Measurements from ENCODE around the gene INPP5D.
"Not testable (repeated sequence)": the region's sequence is repeated elsewhere in the genome, so short reads cannot be mapped to it uniquely, and the experiment has no call there.

The INPP5D gene

GRCh38 chr2:233032551-233033320, 27.4 kb upstream of the INPP5D start, which contains the start of gene NEU2:
TSS of gene NEU2 (plus strand) at chr2:233032672. CDS start at chr2:233032672, 0 bp downstream.
- DNase-seq (ENCODE audit: low spot score): no peak

DNA sequence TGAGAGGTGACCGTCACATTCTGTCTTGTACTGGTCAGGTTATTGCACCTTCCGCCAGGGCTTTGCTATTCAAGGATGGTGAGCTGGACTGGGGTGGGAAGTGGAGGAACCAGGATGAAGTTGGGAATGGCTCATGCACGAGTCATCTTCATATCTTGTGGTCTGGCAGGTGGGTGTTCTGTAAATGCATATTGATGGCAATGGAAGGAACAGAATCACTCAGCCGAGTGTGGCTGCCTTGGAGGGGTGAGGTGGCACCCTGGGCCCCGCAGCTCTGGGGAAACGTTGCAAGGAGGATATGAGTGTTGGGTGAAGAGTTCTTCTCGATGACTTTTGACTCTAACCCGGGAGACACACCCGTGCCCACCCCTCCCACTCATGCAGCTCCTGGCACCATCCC, 26.5 kb upstream of the INPP5D start:
- DNase-seq (ENCODE audit: low spot score): no peak

DNA sequence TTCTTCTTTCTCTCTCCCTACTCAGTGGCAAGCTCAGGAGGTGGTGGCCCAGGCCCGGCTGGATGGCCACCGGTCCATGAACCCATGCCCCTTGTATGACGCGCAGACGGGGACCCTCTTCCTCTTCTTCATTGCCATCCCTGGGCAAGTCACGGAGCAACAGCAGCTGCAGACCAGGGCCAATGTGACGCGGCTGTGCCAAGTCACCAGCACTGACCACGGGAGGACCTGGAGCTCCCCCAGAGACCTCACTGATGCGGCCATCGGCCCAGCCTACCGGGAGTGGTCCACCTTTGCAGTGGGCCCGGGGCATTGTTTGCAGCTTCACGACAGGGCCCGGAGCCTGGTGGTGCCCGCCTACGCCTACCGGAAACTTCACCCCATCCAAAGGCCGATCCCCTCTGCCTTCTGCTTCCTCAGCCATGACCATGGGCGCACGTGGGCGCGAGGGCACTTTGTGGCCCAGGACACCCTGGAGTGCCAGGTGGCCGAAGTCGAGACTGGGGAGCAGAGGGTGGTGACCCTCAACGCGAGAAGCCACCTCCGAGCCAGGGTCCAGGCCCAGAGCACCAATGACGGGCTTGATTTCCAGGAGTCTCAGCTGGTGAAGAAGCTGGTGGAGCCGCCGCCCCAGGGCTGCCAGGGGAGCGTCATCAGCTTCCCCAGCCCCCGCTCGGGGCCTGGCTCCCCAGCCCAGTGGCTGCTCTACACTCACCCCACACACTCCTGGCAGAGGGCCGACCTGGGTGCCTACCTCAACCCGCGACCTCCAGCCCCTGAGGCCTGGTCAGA, 25.9 kb upstream of the INPP5D start:
- DNase-seq (ENCODE audit: low spot score): no peak

GRCh38 chr2:233035426-233036161, 24.5 kb upstream of the INPP5D start:
- DNase-seq (ENCODE audit: low spot score): no peak

DNA sequence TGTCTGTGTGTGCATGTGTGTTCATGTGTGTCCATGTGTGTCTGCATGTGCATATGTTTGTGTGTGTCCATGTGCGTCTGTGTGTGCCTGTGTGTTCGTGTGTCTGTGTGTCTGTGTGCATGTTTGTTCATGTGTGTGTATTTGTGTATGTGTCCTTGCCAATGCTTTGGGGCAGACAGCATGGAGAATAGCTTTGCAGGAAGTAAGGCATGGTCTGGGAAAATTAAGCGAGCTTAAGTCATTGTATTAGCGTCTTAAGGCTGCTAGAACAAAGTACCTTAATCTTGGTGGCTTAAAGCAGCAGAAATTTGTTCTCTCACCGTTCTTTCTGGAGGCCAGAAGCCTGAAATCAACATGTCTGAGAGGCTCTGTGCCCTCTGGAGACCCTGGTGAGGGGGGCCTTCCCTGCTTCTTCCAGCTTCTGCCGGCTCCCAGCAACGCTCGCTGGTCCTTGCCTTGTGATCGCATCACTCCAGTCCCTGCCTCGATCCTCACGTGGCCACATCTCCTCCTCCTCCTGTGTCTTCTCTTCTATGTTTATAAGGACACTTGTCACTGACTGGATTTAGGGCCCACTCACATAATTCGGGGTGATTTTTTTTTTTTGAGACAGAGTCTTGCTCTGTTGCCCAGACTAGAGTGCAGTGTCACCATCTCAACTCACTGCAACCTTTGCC, 23.8 kb upstream of the INPP5D start:
- no peak for DNase-seq (ENCODE audit: low spot score)

GRCh38 chr2:233037078-233037477, 23.1 kb upstream of the INPP5D start:
- DNase-seq (ENCODE audit: low spot score): no peak

GRCh38 chr2:233039212-233039845, 20.8 kb upstream of the INPP5D start:
- DNase-seq (ENCODE audit: low spot score): no peak

GRCh38 chr2:233039846-233040530, 20.2 kb upstream of the INPP5D start:
- no peak for DNase-seq (ENCODE audit: low spot score)

- no peak for DNase-seq (ENCODE audit: low spot score)
These were observed 19.6 kb upstream of the INPP5D start for GRCh38 chr2:233040571-233040970.

DNA sequence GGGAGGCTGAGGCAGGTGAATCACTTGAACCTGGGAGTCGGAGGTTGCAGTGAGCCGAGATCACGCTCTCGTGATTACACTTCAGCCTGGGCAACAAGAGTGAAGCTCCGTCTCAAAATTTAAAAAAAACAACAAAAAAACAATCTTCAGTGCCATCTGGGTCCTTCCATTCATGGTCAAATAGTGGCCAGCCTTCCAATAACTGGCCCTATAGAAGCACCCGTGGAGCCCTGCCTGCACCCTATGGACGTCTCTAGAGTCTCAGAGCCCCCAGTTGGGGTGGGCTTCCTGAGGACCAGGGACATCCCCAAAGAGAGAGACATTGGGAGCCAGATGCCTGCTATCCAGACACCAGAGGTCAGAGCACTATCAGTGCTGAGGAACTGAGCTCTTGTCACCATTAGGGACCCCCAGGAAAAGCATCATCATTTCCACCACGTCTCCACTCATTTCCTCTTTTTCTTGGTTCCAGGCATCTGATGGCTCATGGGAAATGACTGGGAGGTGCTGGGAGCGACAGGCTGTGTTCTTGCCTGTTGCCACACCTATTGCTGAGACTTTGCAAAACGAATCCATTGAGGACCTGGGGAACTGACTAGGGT, 18.3 kb upstream of the INPP5D start:
- DNase-seq (ENCODE audit: low spot score): no peak

GRCh38 chr2:233042549-233042948, 17.6 kb upstream of the INPP5D start:
- DNase-seq (ENCODE audit: low spot score): no peak

GRCh38 chr2:233044974-233045605, 15.1 kb upstream of the INPP5D start:
- no peak for DNase-seq (ENCODE audit: low spot score)

DNA sequence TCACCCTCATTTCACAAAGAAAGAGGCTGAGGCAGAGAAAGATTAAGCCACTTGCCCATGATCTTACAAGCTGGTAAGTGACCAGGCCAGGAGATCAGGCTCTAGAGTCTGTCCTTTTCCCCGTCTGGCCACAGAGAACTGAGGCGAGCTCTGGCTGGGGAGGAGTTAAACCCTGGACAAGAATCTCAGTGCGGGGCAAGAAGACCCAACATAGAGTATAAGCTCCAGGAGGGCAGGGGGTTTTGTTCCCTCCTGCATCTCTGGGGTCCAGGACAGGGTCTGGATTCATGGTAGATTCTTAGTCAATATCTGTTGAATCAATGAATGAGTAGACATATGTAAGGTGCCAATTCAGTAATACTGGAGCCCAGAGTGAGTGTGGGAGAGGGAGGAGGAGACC, 12.9 kb upstream of the INPP5D start:
- DNase-seq (ENCODE audit: low spot score): no peak

DNA sequence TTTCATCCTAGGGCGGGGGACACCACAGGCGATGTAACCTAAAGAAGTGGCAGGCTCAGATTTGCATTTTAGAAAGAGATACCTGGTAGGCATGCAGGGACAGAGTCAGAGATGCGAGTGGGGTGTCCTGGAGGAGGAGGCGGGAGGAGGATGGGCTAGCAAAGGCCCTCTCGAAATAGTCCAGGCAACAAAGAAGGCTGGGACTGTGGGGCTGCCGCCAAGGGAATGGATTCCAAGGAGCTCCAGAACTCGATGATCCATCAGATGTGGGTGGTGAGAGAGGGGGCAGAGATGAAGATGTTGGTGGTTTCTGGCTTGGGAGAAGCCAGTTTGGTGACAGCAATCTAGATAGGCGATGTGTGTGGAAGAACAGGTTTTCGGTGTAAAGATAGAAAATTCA, 12.5 kb upstream of the INPP5D start:
- no peak for DNase-seq (ENCODE audit: low spot score)

DNA sequence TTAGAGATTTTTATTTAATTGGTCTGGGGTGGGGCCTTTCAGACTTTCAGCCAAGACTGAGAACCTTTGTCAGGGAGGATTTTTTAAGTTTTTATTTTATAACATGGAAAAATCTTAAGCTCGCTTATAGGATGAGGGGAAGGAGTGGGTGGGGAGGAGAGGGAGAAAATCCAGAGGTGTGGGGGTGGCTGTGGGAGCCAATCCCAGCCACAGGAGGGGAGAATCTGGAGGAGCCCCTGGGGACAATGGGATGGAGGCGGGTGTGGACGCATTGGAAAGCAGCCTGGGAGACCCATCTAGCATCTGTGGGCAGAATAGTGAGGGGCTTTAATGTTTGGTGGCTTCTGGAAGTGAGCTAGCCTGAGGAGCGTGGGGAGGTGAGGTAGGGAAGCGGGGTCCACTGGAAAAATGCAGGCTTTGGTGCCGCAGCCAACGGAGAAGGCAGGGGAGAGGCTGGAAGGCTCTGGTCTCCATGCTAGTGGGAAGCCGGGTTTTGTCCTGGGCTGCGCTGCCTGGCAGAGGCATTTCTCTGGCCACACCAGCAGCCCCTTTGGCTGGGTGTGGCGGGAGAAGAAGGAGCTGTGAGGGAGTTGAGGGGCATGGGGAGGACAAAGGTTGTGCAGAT, 11.5 kb upstream of the INPP5D start:
- DNase-seq (ENCODE audit: low spot score): no peak

GRCh38 chr2:233049194-233049761, 10.9 kb upstream of the INPP5D start:
- no peak for DNase-seq (ENCODE audit: low spot score)

- no peak for DNase-seq (ENCODE audit: low spot score)
These were observed 8.6 kb upstream of the INPP5D start for GRCh38 chr2:233051241-233052149.

DNA sequence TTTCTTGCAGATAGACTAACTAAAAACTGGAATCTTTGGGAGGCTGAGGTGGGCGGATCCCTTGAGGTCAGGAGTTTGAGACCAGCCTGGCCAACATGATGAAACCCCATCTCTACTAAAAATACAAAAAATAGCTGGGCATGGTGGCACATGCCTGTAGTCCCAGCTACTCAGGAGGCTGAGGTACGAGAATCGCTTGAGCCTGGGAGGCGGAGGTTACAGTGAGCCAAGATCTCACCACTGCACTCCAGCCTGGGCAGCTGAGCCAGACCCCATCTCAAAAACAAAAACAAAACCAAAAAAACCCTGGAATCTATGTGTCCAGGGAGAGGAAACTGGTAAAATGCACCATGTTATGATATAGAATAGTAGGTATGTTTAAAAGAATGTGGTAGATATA, 7.6 kb upstream of the INPP5D start:
- DNase-seq (ENCODE audit: low spot score): not testable (repeated sequence)

All from germinal center (tissue), 1 donor.